WERI-Rb-1 (cell line): ENCODE data around the gene EPHA3.

Experiments used
- DNase-seq: peaks from one replicate; pipeline ENCODE4 v3.0.0-alpha.2; 2020
- H3K27ac ChIP-seq: fragments of 250-450 bp; sonication (Bioruptor Pico); 2 replicates; pipeline ENCODE4 v1.5.1; 2020; ENCODE audit warnings: mild to moderate bottlenecking, moderate library complexity
- H3K27me3 ChIP-seq: fragments of 250-450 bp; sonication (Bioruptor Pico); 2 replicates; pipeline ENCODE4 v1.5.1; 2021; ENCODE audit warnings: mild to moderate bottlenecking, low read depth, moderate library complexity; ENCODE audit not compliant: insufficient read depth, severe bottlenecking
- H3K36me3 ChIP-seq: fragments of 250-450 bp; sonication (Bioruptor Pico); 2 replicates; pipeline ENCODE4 v1.5.1; 2020; ENCODE audit warnings: mild to moderate bottlenecking, moderate library complexity
- H3K4me3 ChIP-seq: 2 replicates; pipeline ENCODE4 v1.5.1; 2011; ENCODE audit warnings: low read depth, mild to moderate bottlenecking, control low read depth, low read length
- H3K9me3 ChIP-seq: fragments of 250-450 bp; sonication (Bioruptor Pico); 2 replicates; pipeline ENCODE4 v1.5.1; 2021; ENCODE audit warnings: mild to moderate bottlenecking, moderate library complexity; ENCODE audit not compliant: severe bottlenecking
- TF ChIP-seq, protein P1 (sequence below): IDR thresholded peaks from 2 replicates; pipeline ENCODE4 v1.5.1; 2011; ENCODE audit warnings: low read depth, mild to moderate bottlenecking, control low read depth, inconsistent platforms, low read length

The EPHA3 gene

DNA sequence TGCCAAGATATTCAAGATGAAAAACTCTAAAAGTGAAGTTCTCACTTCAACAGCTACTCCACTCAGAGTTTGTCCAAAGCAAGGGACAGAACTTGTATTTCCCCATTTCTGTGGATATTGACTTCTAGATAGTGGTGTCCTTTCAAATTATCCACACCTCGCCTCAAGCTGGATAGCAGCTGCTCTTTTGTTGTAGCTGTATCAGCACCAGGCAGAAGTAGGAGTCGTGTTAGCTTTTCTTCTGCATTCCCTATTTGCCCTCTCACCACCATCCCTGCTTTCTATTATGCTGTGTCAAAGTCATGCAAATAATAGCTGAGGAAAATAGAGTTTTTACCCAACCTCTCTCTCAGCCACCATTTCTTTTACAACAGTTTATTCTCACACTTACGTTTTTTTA, 303.8 kb downstream of the EPHA3 start:
- TF ChIP-seq, protein P1, sequence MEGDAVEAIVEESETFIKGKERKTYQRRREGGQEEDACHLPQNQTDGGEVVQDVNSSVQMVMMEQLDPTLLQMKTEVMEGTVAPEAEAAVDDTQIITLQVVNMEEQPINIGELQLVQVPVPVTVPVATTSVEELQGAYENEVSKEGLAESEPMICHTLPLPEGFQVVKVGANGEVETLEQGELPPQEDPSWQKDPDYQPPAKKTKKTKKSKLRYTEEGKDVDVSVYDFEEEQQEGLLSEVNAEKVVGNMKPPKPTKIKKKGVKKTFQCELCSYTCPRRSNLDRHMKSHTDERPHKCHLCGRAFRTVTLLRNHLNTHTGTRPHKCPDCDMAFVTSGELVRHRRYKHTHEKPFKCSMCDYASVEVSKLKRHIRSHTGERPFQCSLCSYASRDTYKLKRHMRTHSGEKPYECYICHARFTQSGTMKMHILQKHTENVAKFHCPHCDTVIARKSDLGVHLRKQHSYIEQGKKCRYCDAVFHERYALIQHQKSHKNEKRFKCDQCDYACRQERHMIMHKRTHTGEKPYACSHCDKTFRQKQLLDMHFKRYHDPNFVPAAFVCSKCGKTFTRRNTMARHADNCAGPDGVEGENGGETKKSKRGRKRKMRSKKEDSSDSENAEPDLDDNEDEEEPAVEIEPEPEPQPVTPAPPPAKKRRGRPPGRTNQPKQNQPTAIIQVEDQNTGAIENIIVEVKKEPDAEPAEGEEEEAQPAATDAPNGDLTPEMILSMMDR = no peak
- H3K4me3 ChIP-seq = no peak overlapping the region
- no peak overlapping the region for H3K27ac ChIP-seq
- H3K9me3 ChIP-seq = no peaks in the 10 kb centered on the region
- H3K27me3 ChIP-seq = no peaks in the 10 kb centered on the region
- no peaks in the 10 kb centered on the region for H3K36me3 ChIP-seq
- no peak for DNase-seq

DNA sequence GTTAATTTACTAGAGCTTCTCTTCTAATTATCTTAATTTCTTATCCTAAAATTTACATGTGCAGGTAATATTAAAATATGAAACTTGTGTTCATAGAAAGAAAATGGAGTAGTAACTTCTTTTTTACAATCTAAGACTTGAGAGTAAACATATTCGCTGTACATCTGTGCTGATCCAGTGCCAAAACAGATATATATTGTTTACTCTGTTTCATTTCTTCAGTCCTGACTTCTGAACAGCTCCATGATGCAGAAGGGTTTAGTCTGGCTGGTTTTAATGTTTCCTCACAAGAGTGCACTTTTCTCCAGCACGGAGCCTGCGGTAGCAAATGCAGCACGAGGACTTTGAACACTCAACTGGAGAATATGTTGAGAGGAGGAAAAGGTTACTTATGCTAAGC, 306.8 kb downstream of the EPHA3 start:
- no peaks in the 10 kb centered on the region for H3K36me3 ChIP-seq
- no peaks in the 10 kb centered on the region for H3K27me3 ChIP-seq
- TF ChIP-seq, protein P1 = no peak
- H3K4me3 ChIP-seq = no peak overlapping the region
- H3K27ac ChIP-seq = no peak overlapping the region
- DNase-seq = no peak
- no peaks in the 10 kb centered on the region for H3K9me3 ChIP-seq

DNA sequence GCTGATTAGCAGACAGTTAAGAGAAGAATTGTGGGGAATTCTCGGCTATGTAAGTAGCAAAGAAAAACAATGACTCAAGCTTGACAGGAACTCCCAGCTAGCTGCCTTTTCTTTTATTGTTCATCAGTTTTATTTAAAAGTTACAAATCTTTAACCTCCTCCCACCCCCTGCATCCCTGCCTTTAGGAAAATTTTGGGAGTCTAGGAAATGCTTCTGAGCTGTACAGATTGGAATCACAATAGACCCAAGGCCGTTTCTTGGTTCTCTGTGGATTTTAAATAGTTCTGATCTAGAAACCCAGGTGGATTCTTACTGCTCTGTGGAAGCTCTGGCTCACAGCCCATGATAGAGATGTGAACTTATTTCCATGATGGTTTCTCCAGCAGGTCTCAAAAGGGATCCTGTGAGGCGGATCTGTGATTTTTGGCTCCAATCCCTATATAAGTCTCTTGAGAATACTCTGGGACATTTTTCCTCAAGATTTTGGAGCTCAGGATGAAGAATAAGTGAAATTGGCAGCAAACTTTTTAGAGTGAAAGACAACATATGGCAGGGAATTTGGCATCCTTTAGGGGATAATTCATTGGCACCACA, 312.3 kb downstream of the EPHA3 start:
- H3K27ac ChIP-seq = no peak overlapping the region
- H3K9me3 ChIP-seq = no peaks in the 10 kb centered on the region
- no peak overlapping the region for H3K4me3 ChIP-seq
- H3K27me3 ChIP-seq = no peaks in the 10 kb centered on the region
- TF ChIP-seq, protein P1 = no peak
- no peak for DNase-seq
- no peaks in the 10 kb centered on the region for H3K36me3 ChIP-seq

DNA sequence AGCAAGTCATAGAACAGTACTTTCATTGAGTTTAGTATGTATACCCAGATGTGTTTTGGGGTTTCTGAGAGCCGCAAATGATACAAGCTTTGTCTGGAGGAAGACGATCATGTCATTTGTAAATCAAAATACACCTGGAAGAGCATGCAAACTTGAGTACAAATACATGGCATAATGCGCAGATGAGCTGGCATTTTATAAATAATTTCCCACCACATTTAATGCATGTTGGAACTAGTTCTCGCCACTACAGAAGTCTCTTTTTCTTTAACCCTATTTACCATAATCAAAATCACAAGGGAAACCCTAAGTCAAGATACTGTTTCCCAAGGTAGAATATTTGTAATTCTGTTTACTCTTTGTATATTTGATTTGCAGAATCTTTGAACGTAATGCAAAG, 318.6 kb downstream of the EPHA3 start:
- H3K27ac ChIP-seq = no peak overlapping the region
- TF ChIP-seq, protein P1 = no peak
- no peaks in the 10 kb centered on the region for H3K9me3 ChIP-seq
- no peaks in the 10 kb centered on the region for H3K27me3 ChIP-seq
- no peaks in the 10 kb centered on the region for H3K36me3 ChIP-seq
- no peak overlapping the region for H3K4me3 ChIP-seq
- no peak for DNase-seq

DNA sequence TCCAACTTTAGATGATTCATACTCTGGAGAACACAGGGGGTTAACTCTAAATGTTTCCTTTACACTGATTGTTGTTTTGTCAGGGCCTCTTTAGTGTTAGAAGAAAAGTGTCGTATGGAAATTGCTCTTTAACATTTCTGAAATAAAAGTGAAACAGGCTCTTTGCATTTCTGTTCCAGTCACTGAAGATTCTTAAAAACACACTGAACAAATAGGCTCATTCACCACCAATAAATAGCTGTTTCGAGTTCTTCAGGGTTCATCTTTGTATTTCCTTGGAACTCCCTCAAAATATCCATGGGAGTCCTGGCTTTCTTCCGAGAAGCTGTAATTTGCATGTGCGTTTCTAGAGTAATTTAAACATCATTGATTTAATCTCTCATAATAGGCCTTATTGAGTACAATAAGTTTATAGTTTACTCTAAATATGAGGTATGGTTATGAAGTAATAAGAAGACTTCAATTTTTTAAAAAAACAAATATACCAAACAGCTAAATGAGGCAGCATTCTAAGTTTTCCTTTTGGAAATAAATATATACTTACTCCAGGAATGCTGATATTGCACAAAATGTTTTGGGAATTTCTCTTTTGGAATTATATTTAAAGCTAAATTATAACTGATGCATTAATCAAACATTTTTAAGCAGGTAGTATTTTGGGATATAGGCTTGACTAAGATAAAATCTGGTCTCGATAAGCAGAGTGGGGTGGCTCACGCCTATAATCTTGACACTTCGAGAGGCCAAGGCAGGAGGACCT, 327.4 kb downstream of the EPHA3 start:
- Histone ChIP-seq H3K9me3 (no peaks in the 10 kb centered on the region), H3K4me3 (no peak overlapping the region), H3K27me3 (no peaks in the 10 kb centered on the region), H3K27ac (no peak overlapping the region), H3K36me3 (no peaks in the 10 kb centered on the region)
- no peak for DNase-seq
- TF ChIP-seq, protein P1 = no peak
